WTC11 (cell line): ENCODE measurements around the gene TIE1. TPM values are rescaled to one million over a fixed set of nuclear protein-coding genes. Genes with fewer than 3 reads are reported as not detected.

Source experiments
- ATAC-seq: fragments of 200-7000 bp; cut with Tn5 transposase; 2 replicates; pipeline ENCODE4 v1.10.0; 2021; ENCODE audit warnings: mild to moderate bottlenecking, moderate library complexity
- CTCF ChIA-PET: fragments of 300-600 bp; sonication (Branson Sonifier 250); formaldehyde crosslinking; loops from one replicate; lab custom pipeline; 2021; ENCODE audit warnings: antibody characterized with exemption; lab: Charles Lee
- POLR2A ChIA-PET: fragments of 350-600 bp; sonication (Branson Sonifier 250); formaldehyde crosslinking; loops from one replicate; lab custom pipeline; 2021; ENCODE audit warnings: antibody characterized with exemption; lab: Charles Lee
- DNase-seq: peaks from one replicate; pipeline ENCODE4 v3.0.0; 2021; ENCODE audit warnings: low spot score
- H3K27ac Mint-ChIP-seq: 2 replicates; pipeline ENCODE4 v1.8.0; 2021; ENCODE audit warnings: mixed read lengths
- H3K27me3 Mint-ChIP-seq: 2 replicates; pipeline ENCODE4 v1.8.0; 2021; ENCODE audit warnings: low read depth, mild to moderate bottlenecking, moderate library complexity, mixed read lengths
- H3K36me3 Mint-ChIP-seq: 2 replicates; pipeline ENCODE4 v1.8.0; 2021; ENCODE audit warnings: mixed read lengths
- H3K4me1 Mint-ChIP-seq: 2 replicates; pipeline ENCODE4 v1.8.0; 2022; ENCODE audit warnings: mixed read lengths
- H3K4me3 Mint-ChIP-seq: 2 replicates; pipeline ENCODE4 v1.8.0; 2021; ENCODE audit warnings: mild to moderate bottlenecking, moderate library complexity, mixed read lengths
- H3K9me3 Mint-ChIP-seq: 2 replicates; pipeline ENCODE4 v1.8.0; 2021; ENCODE audit warnings: mixed read lengths
- ELF4 ChIP-seq: sonication (generic); formaldehyde crosslinking; IDR thresholded peaks from 2 replicates; pipeline ENCODE4 v1.8.1; 2022; ENCODE audit warnings: low read depth, mild to moderate bottlenecking, moderate library complexity, missing genetic modification reagents
- ETV6 ChIP-seq: sonication (generic); formaldehyde crosslinking; IDR thresholded peaks from 2 replicates; pipeline ENCODE4 v1.8.1; 2022; ENCODE audit warnings: mild to moderate bottlenecking, missing genetic modification reagents
- FOXP1 ChIP-seq: sonication (generic); formaldehyde crosslinking; IDR thresholded peaks from 2 replicates; pipeline ENCODE4 v1.8.0; 2022; ENCODE audit warnings: missing genetic modification reagents, mild to moderate bottlenecking, moderate library complexity, borderline replicate concordance
- GABPB1 ChIP-seq: sonication (generic); formaldehyde crosslinking; IDR thresholded peaks from 2 replicates; pipeline ENCODE4 v1.8.1; 2023; ENCODE audit warnings: mild to moderate bottlenecking, missing genetic modification reagents
- JUN ChIP-seq: sonication (generic); formaldehyde crosslinking; IDR thresholded peaks from 2 replicates; pipeline ENCODE4 v1.8.0; 2023; ENCODE audit warnings: mild to moderate bottlenecking, missing genetic modification reagents
- NR1H2 ChIP-seq: sonication (generic); formaldehyde crosslinking; IDR thresholded peaks from 2 replicates; pipeline ENCODE4 v1.9.0; 2021; ENCODE audit warnings: mild to moderate bottlenecking, moderate library complexity, missing genetic modification reagents
- NR3C1 ChIP-seq: sonication (generic); formaldehyde crosslinking; conservative IDR thresholded peaks from 2 replicates; pipeline ENCODE4 v1.8.1; 2023; ENCODE audit warnings: low read depth, mild to moderate bottlenecking, missing genetic modification reagents
- PREB ChIP-seq: sonication (generic); formaldehyde crosslinking; IDR thresholded peaks from 2 replicates; pipeline ENCODE4 v1.8.1; 2022; ENCODE audit warnings: mild to moderate bottlenecking, missing genetic modification reagents, moderate library complexity, borderline replicate concordance
- SMAD4 ChIP-seq: sonication (generic); formaldehyde crosslinking; IDR thresholded peaks from 2 replicates; pipeline ENCODE4 v1.8.0; 2022; ENCODE audit warnings: mild to moderate bottlenecking, missing genetic modification reagents
- TEAD1 ChIP-seq: sonication (generic); formaldehyde crosslinking; IDR thresholded peaks from 2 replicates; pipeline ENCODE4 v1.8.0; 2022; ENCODE audit warnings: mild to moderate bottlenecking, missing genetic modification reagents
- ZBTB43 ChIP-seq: sonication (generic); formaldehyde crosslinking; IDR thresholded peaks from 2 replicates; pipeline ENCODE4 v1.8.1; 2023; ENCODE audit warnings: mild to moderate bottlenecking, missing genetic modification reagents
- ZNF317 ChIP-seq: sonication (generic); formaldehyde crosslinking; IDR thresholded peaks from 2 replicates; pipeline ENCODE4 v1.8.1; 2023; ENCODE audit warnings: low read depth, mild to moderate bottlenecking, moderate library complexity, missing genetic modification reagents, borderline replicate concordance
- ZNF396 ChIP-seq: fragments of 250-450 bp; sonication (Bioruptor Pico); IDR thresholded peaks from 2 replicates; pipeline ENCODE4 v1.8.0; 2021; ENCODE audit warnings: mild to moderate bottlenecking, moderate library complexity, borderline replicate concordance
- ZNF423 ChIP-seq: fragments of 250-450 bp; sonication (Bioruptor Pico); IDR thresholded peaks from 2 replicates; pipeline ENCODE4 v2.1.2; 2022; ENCODE audit warnings: mild to moderate bottlenecking, moderate library complexity
- total RNA-seq: library from RNA; stranded (reverse); gene quantifications from 3 replicates; pipeline ENCODE4 v1.2.3, GENCODE V29; 2021
- TF ChIP-seq, protein P1 (sequence below): sonication (generic); formaldehyde crosslinking; IDR thresholded peaks from 2 replicates; pipeline ENCODE4 v1.8.0; 2023; ENCODE audit warnings: missing genetic modification reagents
- TF ChIP-seq, protein P2 (sequence below): sonication (generic); formaldehyde crosslinking; conservative IDR thresholded peaks from 2 replicates; pipeline ENCODE4 v1.8.1; 2022; ENCODE audit warnings: mild to moderate bottlenecking, missing genetic modification reagents
- TF ChIP-seq, protein P3 (sequence below): fragments of 200-600 bp; IDR thresholded peaks from 2 replicates; pipeline ENCODE4 v1.8.0; 2022; ENCODE audit warnings: antibody characterized with exemption
- TF ChIP-seq, protein P4 (sequence below): sonication (generic); formaldehyde crosslinking; IDR thresholded peaks from 2 replicates; pipeline ENCODE4 v1.8.0; 2022; ENCODE audit warnings: mild to moderate bottlenecking, missing genetic modification reagents

TIE1 gene
- total RNA-seq, 1 experiment from 2014 or later = 2.5 TPM

- ChIA-PET POLR2A (no interaction called here), CTCF (interaction anchor here (1.1 kb wide), 1 partner anchor 108 kb away, joined by 4 read pairs; no protein-coding TSS in a partner anchor)
- Mint-ChIP-seq H3K36me3 (no peaks in the 10 kb centered on the region), H3K27me3 (peaks cover 16% of the 10 kb centered on the region), H3K4me3 (no peak overlapping the region), H3K27ac (no peak overlapping the region), H3K9me3 (no peaks in the 10 kb centered on the region), H3K4me1 (peaks cover 22% of the 10 kb centered on the region)
- TF ChIP-seq GABPB1 (CRISPR knock-in tag) = no peak
- ATAC-seq = no peak
- no peak for DNase-seq
Observed at GRCh38 chr1:43346636-43347035, 45.9 kb downstream of the TIE1 start.

DNA sequence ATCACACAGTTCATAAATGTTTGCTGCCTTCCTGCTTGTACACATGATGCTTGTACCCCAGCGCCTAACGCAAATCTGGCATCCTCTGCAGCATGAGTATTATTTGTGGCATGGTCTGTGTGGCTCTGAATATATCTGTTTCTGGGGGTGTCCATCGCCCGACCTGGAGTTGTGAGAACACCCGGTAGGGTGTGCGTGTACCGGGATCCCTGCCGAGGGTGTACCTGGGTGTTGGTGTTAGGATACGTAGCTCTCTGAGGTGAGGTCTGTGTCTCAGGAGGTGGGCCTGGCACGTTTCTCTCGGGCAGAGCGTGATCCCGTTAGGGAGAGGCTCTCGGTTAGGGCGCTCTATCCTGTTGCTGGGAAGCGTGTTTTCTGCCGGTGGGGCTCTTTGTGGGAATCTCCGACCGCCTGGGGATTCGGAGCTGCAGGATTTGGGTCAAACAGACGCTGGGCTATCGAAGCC, 47.6 kb downstream of the TIE1 start:
- peak overlapping the region; percentile 0; the same call in 1 of the 2 replicates for H3K27ac Mint-ChIP-seq
- H3K9me3 Mint-ChIP-seq = no peaks in the 10 kb centered on the region
- peak; percentile 7 for ATAC-seq
- TF ChIP-seq, protein P1, sequence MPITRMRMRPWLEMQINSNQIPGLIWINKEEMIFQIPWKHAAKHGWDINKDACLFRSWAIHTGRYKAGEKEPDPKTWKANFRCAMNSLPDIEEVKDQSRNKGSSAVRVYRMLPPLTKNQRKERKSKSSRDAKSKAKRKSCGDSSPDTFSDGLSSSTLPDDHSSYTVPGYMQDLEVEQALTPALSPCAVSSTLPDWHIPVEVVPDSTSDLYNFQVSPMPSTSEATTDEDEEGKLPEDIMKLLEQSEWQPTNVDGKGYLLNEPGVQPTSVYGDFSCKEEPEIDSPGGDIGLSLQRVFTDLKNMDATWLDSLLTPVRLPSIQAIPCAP (CRISPR knock-in tag) = 0 out of 2 replicates have a peak, but pooled peaks have one; percentile 37
- TF ChIP-seq JUN (CRISPR knock-in tag) = no peak
- peaks cover 28% of the 10 kb centered on the region for H3K4me1 Mint-ChIP-seq
- ChIA-PET POLR2A (interaction anchor here (0.8 to 1.8 kb wide), 7 partner anchors 10 to 502 kb away, joined by 3 to 21 read pairs (median 4); partner anchors contain the start of genes CDC20, ELOVL1, TMEM125 and ZNF691), CTCF (interaction anchor here (0.9 to 2.9 kb wide), 4 partner anchors 10 to 435 kb away, joined by 3 to 22 read pairs (median 8); partner anchors contain the start of genes C1orf210 and CDC20)
- H3K4me3 Mint-ChIP-seq = peak overlapping the region; percentile 68
- no peaks in the 10 kb centered on the region for H3K36me3 Mint-ChIP-seq
- DNase-seq = no peak
- H3K27me3 Mint-ChIP-seq = peaks cover 16% of the 10 kb centered on the region

DNA sequence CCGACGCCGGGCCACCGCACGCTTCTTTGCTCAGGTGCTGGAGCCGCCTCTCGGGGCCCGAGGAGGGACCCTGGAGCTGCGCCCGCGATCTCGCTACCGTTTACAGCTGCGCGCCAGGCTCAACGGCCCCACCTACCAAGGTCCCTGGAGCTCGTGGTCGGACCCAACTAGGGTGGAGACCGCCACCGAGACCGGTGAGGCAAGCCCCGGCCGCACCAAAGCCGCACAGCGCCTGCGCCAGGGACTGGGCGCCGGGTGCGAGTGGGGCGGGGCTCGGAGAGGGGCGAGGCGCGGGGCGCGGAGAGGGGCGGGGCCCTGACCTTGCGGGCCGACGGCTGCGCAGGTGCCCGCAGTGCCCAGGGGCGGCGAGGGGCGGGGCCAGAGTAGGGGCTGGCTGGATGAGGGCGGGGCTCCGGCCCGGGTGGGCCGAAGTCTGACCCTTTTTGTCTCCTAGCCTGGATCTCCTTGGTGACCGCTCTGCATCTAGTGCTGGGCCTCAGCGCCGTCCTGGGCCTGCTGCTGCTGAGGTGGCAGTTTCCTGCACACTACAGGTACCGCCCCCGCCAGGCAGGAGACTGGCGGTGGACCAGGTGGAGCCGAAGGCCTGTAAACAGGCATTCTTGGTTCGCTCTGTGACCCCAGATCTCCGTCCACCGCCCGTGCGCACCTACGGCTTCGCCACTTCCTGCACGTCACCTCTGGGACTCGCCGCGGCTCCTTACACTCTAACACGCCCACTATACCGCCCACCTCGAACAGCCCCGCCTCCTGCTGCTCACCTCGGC, 48.2 kb downstream of the TIE1 start:
- ChIA-PET CTCF (interaction anchor here (0.9 to 2.9 kb wide), 5 partner anchors 9 to 436 kb away, joined by 3 to 22 read pairs (median 8); partner anchors contain the start of genes C1orf210 and CDC20), POLR2A (interaction anchor here (0.8 to 1.8 kb wide), 7 partner anchors 9 to 502 kb away, joined by 3 to 21 read pairs (median 4); partner anchors contain the start of genes CDC20, ELOVL1, TMEM125 and ZNF691)
- peak; percentile 89 for ATAC-seq
- Mint-ChIP-seq H3K4me3 (peak overlapping the region; percentile 72), H3K4me1 (peaks cover 25% of the 10 kb centered on the region), H3K9me3 (no peaks in the 10 kb centered on the region), H3K36me3 (no peaks in the 10 kb centered on the region), H3K27me3 (peaks cover 16% of the 10 kb centered on the region), H3K27ac (peak overlapping the region; percentile 95)
- DNase-seq = peak; percentile 97
- no peak for TF ChIP-seq ZNF317 (CRISPR knock-in tag)
- TF ChIP-seq, protein P1 (CRISPR knock-in tag) = no peak; the same call in 1 of the 2 replicates
- TF ChIP-seq ZNF396 (CRISPR knock-in tag) = no peak
- peak; percentile 17; the same call in 1 of the 2 replicates for TF ChIP-seq ETV6 (CRISPR knock-in tag)
- TF ChIP-seq ZNF423 (CRISPR knock-in tag) = no peak
- TF ChIP-seq TEAD1 (CRISPR knock-in tag) = no peak; the same call in 1 of the 2 replicates
- TF ChIP-seq PREB (CRISPR knock-in tag) = no peak
- TF ChIP-seq FOXP1 (CRISPR knock-in tag) = peak; percentile 41; the same call in 1 of the 2 replicates
- TF ChIP-seq SMAD4 = no peak
- TF ChIP-seq NR3C1 (CRISPR knock-in tag) = no peak; the same call in 1 of the 2 replicates
- TF ChIP-seq ZBTB43 = 0 out of 2 replicates have a peak, but pooled peaks have one; percentile 15
- TF ChIP-seq, protein P2, sequence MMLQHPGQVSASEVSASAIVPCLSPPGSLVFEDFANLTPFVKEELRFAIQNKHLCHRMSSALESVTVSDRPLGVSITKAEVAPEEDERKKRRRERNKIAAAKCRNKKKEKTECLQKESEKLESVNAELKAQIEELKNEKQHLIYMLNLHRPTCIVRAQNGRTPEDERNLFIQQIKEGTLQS (CRISPR knock-in tag) = no peak
- TF ChIP-seq, protein P3, sequence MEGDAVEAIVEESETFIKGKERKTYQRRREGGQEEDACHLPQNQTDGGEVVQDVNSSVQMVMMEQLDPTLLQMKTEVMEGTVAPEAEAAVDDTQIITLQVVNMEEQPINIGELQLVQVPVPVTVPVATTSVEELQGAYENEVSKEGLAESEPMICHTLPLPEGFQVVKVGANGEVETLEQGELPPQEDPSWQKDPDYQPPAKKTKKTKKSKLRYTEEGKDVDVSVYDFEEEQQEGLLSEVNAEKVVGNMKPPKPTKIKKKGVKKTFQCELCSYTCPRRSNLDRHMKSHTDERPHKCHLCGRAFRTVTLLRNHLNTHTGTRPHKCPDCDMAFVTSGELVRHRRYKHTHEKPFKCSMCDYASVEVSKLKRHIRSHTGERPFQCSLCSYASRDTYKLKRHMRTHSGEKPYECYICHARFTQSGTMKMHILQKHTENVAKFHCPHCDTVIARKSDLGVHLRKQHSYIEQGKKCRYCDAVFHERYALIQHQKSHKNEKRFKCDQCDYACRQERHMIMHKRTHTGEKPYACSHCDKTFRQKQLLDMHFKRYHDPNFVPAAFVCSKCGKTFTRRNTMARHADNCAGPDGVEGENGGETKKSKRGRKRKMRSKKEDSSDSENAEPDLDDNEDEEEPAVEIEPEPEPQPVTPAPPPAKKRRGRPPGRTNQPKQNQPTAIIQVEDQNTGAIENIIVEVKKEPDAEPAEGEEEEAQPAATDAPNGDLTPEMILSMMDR = no peak
- TF ChIP-seq NR1H2 (CRISPR knock-in tag) = no peak
- TF ChIP-seq, protein P4, sequence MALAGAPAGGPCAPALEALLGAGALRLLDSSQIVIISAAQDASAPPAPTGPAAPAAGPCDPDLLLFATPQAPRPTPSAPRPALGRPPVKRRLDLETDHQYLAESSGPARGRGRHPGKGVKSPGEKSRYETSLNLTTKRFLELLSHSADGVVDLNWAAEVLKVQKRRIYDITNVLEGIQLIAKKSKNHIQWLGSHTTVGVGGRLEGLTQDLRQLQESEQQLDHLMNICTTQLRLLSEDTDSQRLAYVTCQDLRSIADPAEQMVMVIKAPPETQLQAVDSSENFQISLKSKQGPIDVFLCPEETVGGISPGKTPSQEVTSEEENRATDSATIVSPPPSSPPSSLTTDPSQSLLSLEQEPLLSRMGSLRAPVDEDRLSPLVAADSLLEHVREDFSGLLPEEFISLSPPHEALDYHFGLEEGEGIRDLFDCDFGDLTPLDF (CRISPR knock-in tag) = no peak
- TF ChIP-seq ELF4 (CRISPR knock-in tag) = no peak
